ENCODE measurements around the gene DIS3L2. TPM values are rescaled to one million over a fixed set of nuclear protein-coding genes. Genes with fewer than 3 reads are reported as not detected.
"Not testable (repeated sequence)": the region's sequence is repeated elsewhere in the genome, so short reads cannot be mapped to it uniquely, and the experiment has no call there.

The DIS3L2 gene
- total RNA-seq, 1 donor from 2014 or later = 32.2 TPM

GRCh38 chr2:232336241-232336736, 374.8 kb downstream of the DIS3L2 start:
- Histone ChIP-seq H3K36me3 (peaks cover 0 to 7% of the 10 kb centered on the region in 2 donors), H3K4me1 (no peaks in the 10 kb centered on the region), H3K27ac (no peak overlapping the region), H3K4me3 (no peak overlapping the region), H3K27me3 (no peaks in the 10 kb centered on the region), H3K9me3 (no peaks in the 10 kb centered on the region)
- no peak for TF ChIP-seq CTCF (IDR thresholded peaks at IDR 0.05)
- TF ChIP-seq POLR2AphosphoS5 (IDR thresholded peaks at IDR 0.05; ENCODE audit: insufficient read depth in 1 of 2, low read depth in 1 of 2) = no peak
- TF ChIP-seq POLR2A (IDR thresholded peaks at IDR 0.05) = no peak
- intact Hi-C loops (cut with DNase I) = no loop called here
- no peak for DNase-seq (ENCODE audit: extremely low spot score in 2 of 2)

DNA sequence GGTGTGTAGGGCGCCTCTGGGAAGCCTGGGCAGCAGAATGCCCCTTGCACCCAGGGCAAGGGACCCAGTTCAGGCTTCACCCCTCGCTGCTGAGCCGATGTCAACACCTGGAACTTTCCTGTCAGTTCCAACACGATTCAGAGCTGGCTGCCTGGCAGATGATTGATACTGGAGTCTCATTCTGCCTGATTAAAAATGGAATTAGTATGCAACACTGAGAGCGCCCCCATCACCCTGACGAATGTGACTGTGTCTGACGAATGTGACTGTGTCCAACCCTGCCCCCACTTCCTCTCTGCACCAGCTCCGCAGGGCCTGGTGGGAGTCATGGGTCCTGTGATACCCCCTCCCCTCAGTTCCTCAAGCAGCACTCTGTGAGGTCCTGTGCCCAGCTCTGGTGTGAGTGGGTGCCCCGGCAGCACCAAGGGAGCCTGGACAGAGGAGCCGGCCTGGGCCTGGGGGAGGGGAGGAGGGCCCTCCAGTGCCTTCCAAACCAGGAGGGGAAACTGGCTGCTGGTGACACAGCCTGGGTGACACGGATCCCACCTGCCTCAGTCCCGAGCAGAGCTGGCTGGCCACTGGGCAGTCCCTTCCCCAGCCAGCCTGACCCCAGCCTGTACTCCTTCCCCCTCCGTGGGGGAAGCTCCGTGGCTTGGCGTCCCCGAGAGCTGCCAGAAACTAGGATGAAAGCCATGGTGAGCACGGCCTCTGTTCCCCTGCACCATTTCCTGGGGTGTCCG, 375.6 kb downstream of the DIS3L2 start:
- intact Hi-C loops (cut with DNase I) = no loop called here
- TF ChIP-seq CTCF (IDR thresholded peaks at IDR 0.05) (no peak), POLR2AphosphoS5 (IDR thresholded peaks at IDR 0.05; ENCODE audit: insufficient read depth in 1 of 2, low read depth in 1 of 2) (no peak), POLR2A (IDR thresholded peaks at IDR 0.05) (no peak)

DNA sequence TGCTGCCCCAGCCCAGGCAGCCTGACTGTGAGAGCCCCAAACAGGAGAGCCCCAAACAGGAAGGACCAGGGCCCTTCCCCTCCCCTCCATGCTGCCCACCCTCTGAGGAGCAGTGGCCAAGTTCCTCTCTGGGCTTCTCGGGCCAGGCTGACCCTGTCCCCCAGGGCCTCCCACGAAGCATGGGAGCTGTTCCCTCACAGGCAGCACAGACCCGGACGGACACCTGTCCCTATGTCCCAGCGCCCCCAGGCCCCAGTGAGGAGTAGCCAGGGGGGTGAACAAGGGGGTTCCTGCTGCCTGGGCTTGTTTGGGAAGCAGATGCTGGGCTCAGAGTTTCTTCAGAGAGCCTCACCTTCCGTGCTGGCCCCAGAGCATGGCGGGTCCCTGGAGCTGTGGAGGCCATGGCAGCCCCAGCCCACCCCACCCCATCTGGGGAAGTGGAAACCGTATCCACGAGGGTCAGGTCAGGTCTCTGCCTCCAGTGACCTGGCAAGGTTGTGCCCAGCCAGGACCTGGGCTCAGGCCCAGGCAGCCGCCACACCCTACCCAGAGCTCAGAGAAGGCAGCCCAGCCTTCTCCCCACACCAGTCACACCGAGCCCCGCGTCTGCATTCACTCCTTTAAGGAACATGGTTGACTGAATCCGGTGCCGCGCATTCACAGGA, 376.7 kb downstream of the DIS3L2 start:
- H3K27me3 ChIP-seq; H3K9me3 ChIP-seq; H3K4me3 ChIP-seq; H3K36me3 ChIP-seq; intact Hi-C loops (cut with DNase I); DNase-seq (ENCODE audit: extremely low spot score in 2 of 2); H3K27ac ChIP-seq; H3K4me1 ChIP-seq: not testable (repeated sequence)

More for the DNA sequence above, 375.6 kb downstream of the DIS3L2 start:
- peaks cover 0 to 7% of the 10 kb centered on the region in 2 donors for H3K36me3 ChIP-seq
- H3K4me3 ChIP-seq = no peak overlapping the region
- no peak for DNase-seq (ENCODE audit: extremely low spot score in 2 of 2)
- no peaks in the 10 kb centered on the region for H3K27me3 ChIP-seq
- H3K4me1 ChIP-seq = no peaks in the 10 kb centered on the region
- no peaks in the 10 kb centered on the region for H3K9me3 ChIP-seq
- H3K27ac ChIP-seq = no peak overlapping the region

DNA sequence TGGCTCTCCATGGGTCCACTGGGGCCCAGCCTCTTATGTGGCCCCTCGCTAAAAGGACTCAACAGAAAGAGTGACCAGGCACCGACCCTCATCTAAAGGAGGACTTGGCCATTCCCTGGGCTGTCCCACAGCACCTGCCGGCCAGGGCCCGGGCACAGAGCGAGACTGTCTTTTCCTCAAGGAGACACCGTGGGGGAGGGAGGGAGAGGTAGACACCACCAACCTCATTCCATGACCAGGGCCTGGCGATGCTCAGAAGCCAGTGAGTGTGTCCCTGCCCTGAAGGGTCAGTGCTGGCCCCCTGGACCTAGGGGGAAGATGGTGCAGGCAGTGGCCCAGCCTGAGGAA, 377.2 kb downstream of the DIS3L2 start:
- TF ChIP-seq POLR2AphosphoS5 (IDR thresholded peaks at IDR 0.05; ENCODE audit: insufficient read depth in 1 of 2, low read depth in 1 of 2) (no peak), POLR2A (IDR thresholded peaks at IDR 0.05) (no peak), CTCF (IDR thresholded peaks at IDR 0.05) (no peak)
- Histone ChIP-seq H3K9me3 (no peaks in the 10 kb centered on the region), H3K36me3 (peaks cover 0 to 7% of the 10 kb centered on the region in 2 donors), H3K4me1 (no peaks in the 10 kb centered on the region), H3K4me3 (no peak overlapping the region), H3K27me3 (no peaks in the 10 kb centered on the region), H3K27ac (no peak overlapping the region)
- DNase-seq (ENCODE audit: extremely low spot score in 2 of 2) = no peak
- intact Hi-C loops (cut with DNase I) = no loop called here

DNA sequence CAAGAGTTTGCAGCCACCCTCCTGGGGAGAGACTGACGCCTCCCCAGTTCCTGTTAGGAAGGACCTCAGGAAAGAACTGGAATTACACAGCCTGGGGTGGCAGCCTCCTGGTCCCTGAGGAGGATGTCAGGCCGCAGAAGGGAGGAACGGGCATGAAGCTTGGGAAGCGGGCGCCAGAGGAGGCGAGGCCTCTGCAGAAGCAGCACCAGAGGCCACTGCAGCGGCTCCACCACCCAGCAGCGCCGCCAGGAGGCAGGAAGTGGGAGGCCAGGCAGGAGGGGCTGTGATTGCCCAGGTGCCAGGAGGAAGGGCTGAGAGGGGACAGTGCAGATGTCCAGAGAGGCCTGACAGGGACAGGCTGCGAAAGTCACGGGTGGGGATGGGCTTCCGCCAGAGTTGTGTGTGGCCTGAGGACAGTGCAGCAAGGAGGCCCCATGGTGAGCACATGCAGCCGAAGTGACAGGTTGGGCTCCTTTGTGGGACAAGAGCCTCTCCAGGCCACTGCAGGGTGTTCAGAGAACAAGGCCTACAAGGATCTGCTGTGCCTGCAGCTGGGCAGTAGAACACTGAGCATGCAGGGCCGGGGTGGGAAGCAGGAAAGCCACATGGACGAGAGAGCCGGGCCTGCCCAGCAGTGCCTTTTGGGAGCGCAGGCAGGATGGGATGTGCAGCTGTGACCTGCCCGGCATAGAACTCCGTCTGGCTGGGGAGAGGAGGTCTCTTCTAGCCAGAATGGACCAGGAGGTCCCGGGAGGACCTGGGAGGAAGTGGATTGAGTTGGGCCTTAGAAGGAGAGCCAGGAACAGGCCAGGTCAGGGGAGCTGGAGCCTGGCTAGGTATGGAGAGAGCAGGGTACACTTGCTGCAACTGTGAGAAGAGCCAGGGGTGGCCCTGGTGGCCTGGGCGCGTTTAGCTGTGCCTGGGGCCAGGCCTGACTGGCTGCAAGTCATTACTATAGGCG, 377.9 kb downstream of the DIS3L2 start:
- no peaks in the 10 kb centered on the region for H3K9me3 ChIP-seq
- intact Hi-C loops (cut with DNase I) = no loop called here
- no peaks in the 10 kb centered on the region for H3K27me3 ChIP-seq
- H3K36me3 ChIP-seq = peaks cover 0 to 7% of the 10 kb centered on the region in 2 donors
- no peaks in the 10 kb centered on the region for H3K4me1 ChIP-seq
- TF ChIP-seq CTCF (IDR thresholded peaks at IDR 0.05) (no peak), POLR2A (IDR thresholded peaks at IDR 0.05) (no peak), POLR2AphosphoS5 (IDR thresholded peaks at IDR 0.05; ENCODE audit: insufficient read depth in 1 of 2, low read depth in 1 of 2) (no peak)
- DNase-seq (ENCODE audit: extremely low spot score in 2 of 2) = no peak
- H3K27ac ChIP-seq = no peak overlapping the region
- no peak overlapping the region for H3K4me3 ChIP-seq
